Retina (tissue), 1 donor: ENCODE results near the gene SIRT5.

ENCODE experiments used
- DNase-seq: peaks from one replicate; pipeline ENCODE4 v3.0.0-alpha.2; 2016

Gene SIRT5

DNA sequence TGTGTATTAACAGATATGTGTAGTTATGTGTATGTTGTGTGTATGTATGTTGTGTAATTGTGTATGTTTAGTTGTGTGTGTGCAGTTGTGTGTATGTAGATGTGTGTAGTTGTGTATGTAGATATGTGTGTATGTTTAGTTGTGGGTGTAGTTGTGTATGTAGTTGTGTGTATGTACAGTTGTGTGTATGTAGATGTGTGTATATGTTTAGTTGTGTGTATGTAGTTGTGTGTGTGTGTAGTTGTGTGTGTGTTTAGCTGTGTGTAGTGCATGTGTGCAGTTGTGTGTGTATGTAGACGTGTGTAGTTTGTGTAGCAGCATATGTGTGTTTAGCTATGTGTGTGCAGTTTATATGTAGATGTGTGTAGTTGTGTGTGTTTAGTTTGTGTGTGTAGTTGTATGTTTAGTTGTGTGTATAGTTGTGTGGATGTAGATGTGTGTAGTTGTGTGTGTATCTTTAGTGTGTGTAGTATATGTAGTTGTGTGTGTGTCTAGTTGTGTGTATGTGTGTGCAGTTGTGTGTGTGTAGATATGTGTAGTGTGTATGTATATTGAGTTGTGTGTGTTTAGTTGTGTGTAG lies 16.3 kb downstream of the SIRT5 start:
- no peak for DNase-seq

DNA sequence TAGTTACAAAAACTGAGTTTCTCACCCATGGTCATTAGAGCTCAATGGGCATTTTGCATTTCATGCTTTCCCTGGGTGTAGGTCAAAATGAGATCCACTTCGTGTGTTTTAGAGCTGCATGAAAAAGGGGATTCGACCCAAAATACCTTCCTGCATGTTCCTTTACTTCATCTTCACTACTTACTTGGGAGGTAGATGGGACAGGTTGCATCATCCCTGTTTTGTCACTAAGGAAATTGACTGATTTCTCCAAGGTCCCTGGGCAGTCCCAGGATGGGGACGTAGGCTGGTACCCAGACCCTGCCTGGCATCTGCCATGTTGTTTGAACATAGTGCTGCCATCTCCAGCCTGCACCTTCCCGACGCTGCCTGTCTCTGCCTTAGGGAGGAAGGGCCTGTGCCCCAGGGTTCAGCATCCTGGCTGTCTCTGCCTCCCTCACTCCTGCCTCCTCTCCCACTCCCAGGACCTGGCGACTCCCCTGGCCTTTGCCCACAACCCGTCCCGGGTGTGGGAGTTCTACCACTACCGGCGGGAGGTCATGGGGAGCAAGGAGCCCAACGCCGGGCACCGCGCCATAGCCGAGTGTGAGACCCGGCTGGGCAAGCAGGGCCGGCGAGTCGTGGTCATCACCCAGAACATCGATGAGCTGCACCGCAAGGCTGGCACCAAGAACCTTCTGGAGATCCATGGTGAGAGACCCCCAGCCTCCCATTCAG lies 17.0 kb downstream of the SIRT5 start:
- DNase-seq: no peak

DNA sequence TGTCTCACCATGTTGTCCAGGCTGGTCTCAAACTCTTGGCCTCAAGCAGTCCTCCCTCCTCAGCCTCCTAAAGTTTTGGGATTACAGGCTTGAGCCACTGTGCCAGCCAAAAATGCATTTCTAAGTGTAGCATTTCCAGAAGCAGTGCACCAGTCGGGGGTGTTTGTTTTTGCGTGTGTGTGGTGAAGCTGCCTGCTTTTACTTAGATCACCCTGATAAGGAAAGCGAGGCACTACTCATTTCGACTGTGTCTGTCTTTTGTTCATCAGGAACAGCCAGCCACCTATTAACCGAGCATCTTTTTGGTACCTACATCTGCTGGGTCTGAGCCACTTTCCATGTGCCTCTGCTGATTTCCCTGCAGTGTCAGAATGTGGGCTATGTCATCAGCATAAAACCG lies 18.7 kb downstream of the SIRT5 start:
- DNase-seq: no peak

DNA sequence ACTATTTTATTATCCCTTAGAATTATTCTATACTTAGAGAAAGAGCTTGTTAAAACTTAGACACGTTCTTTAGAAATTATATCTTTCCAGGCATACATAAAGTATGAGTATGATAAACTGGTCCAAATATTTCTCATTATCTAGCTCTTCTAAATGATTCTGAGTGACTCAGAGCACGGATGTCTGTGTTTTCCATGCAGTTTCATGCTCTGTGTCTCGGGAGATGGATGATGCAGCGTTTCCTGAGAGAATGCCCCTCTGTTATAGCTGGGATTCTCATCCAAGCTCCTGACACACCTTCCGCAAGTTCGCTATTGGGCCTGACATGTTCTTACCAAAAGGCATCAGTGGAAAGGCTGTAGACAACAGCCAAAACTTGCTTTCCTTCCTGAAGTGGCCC lies 19.3 kb downstream of the SIRT5 start:
- no peak for DNase-seq

DNA sequence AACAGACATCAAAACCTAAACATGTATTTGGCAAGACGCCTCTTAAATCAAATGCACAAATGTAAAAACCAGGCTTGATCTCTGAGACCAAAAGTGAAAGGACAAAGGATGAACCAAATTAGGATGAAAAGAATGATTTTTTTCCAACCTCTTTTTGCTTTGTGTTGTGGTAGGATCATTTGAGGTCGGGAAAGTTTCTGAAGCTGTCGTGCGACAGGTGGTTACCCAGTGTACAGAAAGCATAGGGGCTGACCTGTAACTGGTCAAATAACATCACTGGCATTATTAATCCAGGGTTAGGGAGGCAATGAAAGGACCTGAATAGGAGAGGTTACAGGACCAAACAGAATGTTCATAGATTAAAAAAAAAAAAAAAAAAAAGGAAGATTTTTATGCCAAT lies 22.7 kb downstream of the SIRT5 start:
- no peak for DNase-seq

DNA sequence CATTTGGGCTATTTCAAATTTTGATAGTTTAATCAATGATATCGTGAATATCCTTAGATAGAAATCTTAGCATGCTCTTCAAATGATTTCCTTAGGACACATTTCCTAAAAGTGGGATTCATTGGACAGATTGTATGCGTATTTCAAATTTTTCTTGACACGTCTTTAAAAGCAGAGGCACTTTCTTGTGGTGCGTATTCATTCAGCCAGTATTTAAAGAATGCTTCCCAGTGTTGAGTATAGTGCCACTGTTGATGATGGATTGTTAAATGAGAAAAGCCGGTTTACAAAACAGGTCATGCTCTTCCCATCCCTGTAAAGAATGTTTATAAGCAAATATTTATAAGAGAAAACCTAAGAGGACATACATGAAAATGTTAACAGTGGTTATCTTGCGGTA lies 25.6 kb downstream of the SIRT5 start:
- no peak for DNase-seq

DNA sequence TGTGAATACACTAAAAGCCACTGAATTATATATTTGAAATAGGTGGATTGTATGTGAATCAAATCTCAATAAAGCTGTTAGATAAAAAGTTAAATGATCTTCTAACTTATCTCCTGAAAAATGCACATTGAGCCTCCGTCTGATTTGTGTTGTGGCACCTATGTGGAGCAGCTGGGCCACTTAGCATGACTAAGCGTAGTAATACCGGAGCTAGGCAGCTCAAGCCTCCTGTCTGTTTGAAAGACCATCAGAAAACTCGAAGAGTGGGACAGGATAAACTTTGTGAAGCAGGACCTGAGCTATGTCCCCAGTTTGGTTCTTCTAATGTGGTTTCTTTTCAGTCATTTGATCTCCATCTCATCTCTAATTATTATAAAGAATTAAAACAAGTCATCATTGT lies 29.7 kb downstream of the SIRT5 start:
- no peak for DNase-seq

DNA sequence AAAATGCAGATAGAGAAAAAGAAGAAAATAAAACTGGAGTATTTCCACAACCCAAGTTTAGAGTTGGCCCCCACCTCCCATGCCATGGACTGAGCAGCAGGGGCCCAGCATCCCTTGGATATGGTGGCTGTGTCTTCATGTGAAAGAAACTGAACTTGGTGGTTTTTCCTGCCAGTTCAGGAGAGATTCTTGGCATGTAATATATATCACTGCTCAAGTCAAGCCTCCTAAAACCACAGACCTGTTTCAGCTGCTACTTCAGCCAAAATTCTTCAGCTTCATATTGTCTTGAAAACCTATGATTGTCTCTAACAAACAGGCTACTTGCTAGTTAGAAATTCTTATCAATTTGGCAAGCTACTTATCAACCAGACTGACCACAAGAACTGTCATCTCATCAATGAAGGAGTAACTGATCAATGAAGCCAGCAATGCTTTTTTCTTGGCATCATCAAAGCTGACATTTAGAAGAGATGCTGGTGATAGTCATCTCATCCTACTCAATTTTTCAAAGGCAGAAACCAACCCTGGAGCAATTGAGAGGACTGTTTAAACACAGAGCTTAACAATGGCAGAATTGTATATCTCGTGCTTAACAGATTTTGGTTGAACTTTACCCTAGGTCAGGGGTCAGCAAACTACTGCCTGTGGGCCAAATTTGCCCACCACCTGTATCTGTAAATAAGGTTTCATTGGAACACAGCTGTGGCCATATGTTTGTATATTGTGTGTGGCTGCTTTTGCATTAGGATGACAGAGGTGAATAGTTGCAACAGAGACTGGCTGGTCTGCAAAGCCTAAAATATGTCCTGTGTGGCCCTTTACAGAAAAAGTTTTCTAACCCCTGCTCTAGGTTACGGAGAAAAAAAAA lies 30.4 kb downstream of the SIRT5 start:
- DNase-seq: no peak

DNA sequence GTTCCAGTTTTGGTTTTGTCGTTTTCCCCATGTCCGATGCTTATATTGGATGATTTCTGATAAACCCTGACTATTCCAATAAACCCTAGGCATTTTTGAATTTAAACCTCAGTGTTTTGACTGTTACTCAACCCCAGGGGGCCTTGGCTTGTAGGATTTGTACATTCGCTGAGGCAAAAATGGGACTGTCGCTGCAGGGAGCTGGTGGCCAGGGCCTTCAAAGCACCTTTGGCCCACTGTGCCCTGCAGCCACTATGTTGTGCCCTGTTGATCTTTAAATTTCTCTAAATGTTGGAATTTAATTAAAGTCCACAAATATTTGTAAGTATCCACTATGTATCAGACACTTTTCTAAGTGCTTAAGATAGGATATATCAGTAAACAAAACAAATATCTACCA lies 31.2 kb downstream of the SIRT5 start:
- no peak for DNase-seq

DNA sequence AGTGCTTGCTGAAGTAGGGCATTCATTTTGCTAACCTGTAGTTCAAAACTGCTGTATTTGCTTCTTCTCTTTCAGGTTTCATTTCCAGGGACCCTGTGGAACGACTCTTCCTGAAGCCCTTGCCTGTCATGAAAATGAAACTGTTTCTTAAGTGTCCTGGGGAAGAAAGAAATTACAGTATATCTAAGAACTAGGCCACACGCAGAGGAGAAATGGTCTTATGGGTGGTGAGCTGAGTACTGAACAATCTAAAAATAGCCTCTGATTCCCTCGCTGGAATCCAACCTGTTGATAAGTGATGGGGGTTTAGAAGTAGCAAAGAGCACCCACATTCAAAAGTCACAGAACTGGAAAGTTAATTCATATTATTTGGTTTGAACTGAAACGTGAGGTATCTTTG lies 37.3 kb downstream of the SIRT5 start:
- DNase-seq: no peak

DNA sequence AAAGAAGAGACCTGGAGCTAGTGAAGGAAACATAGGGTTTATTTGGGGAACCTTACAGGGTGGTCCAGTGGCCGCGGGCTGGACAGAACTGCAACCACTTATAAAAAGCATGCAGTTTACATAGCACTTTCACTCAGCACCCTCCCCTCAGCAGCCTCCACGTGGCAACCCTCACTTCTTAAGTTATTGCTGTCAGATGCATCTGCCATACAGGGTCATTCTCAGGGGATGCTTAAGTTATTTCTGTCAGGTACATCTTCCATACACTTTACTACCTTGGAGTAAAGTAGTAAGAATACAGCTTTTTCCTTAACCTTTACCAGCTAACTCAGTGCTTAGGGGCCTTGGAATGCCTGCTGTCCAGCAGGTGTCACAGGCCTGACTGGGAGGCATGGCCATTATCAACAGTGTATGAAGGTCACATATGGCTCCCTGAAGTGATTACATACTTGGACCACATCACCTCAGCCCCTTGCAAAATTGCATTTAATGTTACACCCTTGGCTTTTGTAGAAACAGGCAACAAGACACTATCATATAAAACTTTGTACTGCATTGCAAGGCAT lies 38.7 kb downstream of the SIRT5 start:
- no peak for DNase-seq

DNA sequence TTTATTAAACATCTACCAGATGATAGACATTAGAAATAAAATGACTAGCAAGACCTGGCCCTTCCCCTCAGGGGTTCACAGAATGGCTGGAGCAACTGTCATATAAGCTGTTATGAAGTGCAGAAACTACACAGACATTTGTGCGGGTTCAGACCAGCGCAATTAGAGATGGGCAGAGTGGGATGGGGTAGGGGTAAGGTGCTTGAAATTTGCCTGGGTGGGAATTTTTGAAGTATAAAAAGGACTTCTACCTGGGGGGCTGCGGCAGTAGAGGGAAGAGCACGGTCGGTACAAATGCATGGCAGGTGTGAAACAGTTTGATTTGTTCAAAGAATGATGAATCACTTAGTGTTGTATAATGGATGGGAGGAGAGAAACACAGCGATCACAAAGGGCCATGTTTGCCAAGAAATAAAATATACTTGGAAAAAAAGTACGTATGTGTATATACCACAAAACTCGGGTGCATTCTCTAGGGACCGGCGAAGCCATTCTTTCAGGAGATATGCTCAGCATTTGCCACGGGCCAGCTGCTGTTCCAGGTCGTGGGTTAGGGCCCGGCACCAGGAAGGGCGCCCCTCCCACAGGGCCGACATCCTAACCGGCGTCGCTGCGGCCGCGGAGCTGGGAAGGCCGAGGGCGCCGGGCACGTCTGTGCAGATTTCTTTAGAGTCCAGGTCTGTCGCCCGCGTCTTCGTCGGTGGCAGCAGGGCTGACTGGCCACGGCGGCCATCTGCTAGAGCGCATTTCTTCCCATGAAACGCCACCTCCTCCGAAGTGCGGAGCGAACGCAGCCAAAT lies 39.9 kb downstream of the SIRT5 start:
- no peak for DNase-seq

DNA sequence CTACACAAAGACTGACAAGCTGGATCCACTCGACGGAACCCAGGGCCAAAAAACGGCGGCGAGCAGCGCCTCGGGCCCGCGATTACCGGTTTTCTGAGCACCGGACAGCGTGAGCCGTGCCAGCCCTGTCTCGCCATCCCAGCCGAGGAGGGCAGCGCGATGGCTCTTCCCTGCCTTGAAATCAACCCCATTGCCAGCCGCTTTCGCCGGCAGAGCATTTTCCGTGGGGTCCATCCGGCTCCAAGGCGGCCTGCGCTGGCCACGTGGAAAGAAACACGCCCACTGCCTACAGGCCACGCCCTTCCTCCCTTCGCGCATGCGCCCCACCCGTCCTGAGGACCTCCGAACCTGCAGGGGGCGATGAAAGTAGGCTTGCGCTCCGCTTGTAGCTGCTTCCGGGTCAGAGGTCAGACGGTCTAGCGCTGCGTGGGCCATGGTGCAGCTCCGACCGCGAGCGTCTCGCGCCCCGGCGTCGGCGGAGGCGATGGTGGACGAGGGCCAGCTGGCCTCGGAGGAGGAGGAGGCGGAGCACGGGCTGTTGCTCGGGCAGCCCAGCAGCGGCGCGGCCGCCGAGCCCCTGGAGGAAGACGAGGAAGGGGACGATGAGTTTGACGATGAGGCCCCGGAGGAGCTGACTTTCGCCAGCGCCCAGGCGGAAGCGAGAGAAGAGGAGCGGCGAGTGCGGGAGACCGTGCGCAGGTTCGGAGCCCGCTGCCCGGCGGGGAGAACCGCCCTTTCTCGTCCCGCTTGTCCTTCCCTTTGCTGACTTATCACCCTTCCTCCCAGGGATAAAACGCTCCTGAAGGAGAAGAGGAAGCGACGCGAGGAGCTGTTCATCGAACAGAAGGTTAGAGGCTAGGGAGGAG lies 40.8 kb downstream of the SIRT5 start, which contains the start of gene NOL7:
NOL7 (plus strand) TSS at position 410 of the 866 bp plus-strand sequence; CDS start at position 434, 24 bp downstream.
- DNase-seq: peak; percentile 99

DNA sequence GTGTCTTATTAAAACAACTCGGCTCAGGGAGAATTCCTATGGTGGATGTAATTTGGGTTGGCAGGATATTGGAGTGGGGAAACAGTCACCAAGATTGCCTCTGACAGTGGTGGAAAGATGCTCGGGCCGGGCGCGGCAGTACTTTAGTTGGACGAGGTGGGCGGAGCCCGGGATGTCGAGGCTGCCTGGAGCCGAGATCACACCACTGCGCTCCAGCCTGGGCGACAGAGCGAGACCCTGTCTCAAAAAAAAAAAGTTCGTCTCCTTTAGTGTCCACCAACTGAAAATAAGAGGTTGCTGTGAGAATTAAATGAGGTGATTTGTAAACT lies 41.4 kb downstream of the SIRT5 start:
- no peak for DNase-seq

DNA sequence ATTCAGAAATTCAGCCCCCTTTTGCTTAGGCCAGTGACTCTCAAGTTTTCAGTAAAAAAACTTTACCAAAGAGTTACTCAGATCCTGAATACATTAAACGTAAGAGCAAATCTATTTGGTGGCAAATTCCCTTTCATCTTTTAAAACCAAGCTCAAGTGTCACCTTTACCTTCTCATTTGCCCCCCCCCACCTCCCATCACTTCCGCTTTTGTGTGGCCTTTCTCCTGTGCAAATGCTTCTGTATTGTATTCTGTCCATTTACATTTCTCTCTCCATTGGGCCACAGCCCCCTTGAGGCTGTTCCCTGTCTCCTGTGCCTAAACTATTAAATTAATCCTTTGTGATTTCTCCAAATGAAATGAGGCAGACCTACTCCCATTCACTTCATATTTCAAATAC lies 42.7 kb downstream of the SIRT5 start:
- DNase-seq: no peak

DNA sequence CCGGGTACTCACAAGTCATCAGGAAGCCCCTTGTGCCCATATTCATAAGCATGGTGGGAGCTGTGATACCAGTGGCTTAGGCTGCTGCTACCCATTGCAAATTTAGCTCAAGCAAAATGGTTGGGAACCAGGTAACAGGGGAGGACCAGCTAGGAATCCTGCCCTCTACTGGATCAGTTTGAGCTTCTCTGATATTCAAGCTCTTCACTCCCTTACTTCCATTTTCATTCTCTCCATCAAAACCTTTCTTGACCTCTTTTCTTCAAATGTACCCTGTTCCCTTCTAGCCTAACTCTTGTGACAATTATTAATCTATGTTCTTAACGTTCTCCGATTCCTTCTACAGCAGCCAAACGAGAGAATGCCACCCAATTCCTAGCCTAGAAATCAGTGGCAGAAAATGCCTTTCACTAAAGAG lies 50.5 kb downstream of the SIRT5 start:
- DNase-seq: no peak

DNA sequence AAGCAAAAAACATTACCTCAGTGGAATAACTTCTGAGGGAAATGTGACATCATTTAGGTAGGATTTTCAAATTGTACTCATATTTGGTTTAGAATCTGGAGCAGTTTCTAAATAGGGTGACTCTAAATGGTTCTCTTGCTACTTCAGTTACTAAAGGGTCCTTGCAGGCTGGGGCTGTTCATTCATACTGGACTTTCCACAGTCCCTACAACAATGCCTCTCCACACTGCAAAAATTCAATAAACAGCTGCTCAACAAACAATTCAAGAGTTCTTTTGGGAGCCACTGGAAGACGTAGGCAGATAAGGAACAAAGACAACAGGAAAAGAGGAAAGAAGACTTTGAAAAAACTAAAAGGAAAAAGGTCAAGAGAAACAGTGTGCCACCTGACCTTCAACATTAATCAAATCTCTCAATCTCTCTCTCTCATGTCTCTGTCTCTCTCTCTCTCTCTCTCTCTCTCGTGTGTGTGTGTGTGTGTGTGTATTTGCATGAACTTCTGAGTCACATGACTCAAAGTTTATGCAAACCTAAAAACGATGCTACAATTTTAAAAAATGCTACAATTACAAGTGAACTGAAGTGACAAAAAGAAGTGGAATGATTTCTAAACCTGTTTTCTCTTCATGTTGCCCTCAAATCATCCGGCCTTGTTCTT lies 55.2 kb downstream of the SIRT5 start:
- DNase-seq: no peak

DNA sequence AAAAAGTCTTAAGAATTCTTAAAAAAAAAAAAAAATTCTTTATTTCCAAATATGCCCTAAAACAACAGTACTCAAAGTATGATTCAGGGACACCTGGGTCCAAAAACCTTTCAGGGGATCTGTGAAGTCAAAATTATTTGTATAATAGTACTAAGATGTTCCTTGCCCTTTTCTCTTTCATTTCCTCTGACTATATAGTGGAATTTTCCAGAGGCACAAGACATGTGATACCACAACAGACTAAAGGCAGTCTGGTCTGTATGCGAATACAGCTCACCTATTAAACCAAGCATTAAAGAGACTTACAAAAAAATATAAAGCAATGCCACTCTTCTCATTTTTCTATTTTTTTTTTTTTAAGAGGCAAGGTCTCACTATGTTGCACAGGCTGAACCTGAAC lies 56.1 kb downstream of the SIRT5 start:
- DNase-seq: no peak

DNA sequence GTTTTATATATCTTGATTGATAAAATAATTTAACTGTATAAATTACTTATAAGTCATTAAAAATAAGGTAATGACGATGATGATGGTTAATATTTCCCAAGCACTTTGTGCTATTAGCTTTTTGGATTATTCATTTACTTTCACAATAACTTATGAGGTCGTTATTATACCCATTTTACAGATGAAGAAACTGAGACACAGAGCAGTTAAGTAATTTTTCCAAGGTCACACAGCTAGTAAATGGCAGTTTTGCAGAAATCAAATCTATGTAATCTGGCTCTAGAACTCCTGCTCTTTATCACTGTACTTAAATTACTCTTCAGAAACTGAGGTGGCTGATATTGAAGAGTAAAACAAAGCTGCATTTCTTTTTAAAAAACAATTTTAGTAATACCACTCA lies 58.9 kb downstream of the SIRT5 start:
- DNase-seq: no peak

DNA sequence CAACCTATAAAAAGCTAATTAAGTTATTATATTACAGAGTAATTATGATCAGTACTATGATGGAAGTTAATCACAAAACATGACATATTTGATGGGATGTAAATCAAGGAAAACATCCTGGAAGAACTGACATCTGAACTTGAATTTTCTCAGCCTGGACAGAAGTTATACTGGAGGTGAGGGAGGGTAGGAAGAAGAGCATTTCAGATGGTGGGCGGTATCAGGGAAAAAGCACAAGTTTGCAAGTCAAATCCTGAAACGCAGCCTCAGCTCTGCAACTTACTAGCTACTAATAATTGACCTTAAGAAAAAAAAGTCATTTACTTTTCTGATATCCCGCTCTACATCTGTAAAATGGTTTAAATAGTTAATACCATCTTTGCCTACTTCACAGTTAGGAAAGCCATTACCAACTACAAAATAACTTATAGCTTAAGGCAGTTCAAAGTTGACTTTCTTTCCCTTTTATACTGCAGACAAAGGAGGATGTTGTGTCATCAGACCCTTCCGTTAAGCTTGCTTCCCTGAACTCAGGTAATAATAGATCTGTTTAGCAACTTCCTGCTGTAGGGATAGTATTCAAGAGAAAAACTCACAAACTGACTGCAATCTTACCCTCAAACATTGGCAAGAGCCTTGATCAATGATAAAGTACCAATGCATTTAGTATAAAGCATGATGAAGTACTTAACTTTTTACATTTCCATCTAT lies 61.7 kb downstream of the SIRT5 start:
- DNase-seq: no peak

DNA sequence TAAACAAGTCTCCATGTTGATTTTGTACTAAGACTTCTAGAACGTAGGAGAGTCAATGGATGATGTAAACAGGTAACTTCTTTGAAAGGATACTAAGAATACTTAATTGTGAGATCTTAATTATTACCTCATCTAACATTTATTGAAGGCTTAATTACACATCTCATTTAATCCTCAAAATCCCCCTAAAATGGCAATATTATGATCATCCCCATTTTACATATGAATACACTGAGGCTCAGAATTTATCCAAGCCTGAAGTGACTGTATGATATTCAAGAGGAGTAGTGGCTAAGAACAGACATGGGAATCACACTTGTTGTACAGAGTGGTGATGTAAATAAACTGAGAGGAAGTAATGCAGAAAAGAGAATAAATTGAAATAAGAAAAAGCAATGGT lies 63.6 kb downstream of the SIRT5 start:
- no peak for DNase-seq
